ENCODE measurements around the gene MYH7B.

DNA sequence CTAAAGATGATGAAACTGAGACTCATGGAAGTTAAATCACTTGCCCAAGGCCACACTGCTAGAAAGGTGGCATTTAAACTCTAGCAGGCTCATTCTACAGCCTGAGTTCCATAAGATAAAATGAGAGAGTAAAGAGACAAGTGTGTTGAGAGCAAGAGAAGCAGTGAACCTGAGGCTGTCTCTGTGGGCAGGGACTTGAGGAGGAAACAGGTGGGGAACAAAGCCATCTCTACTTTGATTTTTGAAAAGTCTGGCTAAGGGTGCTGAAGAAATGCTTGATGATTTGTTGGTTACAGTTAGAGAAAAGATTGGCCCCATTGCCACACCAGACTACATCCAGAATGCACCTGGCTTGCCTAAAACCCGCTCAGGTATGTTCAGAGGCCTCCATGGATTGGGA lies 29.1 kb upstream of the MYH7B start:
- TF ChIP-seq, protein P1, sequence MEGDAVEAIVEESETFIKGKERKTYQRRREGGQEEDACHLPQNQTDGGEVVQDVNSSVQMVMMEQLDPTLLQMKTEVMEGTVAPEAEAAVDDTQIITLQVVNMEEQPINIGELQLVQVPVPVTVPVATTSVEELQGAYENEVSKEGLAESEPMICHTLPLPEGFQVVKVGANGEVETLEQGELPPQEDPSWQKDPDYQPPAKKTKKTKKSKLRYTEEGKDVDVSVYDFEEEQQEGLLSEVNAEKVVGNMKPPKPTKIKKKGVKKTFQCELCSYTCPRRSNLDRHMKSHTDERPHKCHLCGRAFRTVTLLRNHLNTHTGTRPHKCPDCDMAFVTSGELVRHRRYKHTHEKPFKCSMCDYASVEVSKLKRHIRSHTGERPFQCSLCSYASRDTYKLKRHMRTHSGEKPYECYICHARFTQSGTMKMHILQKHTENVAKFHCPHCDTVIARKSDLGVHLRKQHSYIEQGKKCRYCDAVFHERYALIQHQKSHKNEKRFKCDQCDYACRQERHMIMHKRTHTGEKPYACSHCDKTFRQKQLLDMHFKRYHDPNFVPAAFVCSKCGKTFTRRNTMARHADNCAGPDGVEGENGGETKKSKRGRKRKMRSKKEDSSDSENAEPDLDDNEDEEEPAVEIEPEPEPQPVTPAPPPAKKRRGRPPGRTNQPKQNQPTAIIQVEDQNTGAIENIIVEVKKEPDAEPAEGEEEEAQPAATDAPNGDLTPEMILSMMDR (IDR thresholded peaks at IDR 0.05), result no peak
- TF ChIP-seq ZFX (IDR thresholded peaks at IDR 0.05; ENCODE audit: borderline replicate concordance), result no peak
